ENCODE measurements around the gene FRMD4A.
"Not testable (repeated sequence)": the region's sequence is repeated elsewhere in the genome, so short reads cannot be mapped to it uniquely, and the experiment has no call there.

The FRMD4A gene

GRCh38 chr10:14071956-14072355 is 258.8 kb downstream of the FRMD4A start:
- CTCF ChIA-PET = no interaction called here
- Mint-ChIP-seq H3K27ac (no peak overlapping the region), H3K36me3 (no peaks in the 10 kb centered on the region), H3K4me1 (no peaks in the 10 kb centered on the region), H3K27me3 (peaks cover 3% of the 10 kb centered on the region), H3K9me3 (no peaks in the 10 kb centered on the region), H3K4me3 (no peak overlapping the region)
- DNase-seq = no peak

- Mint-ChIP-seq H3K27me3 (no peaks in the 10 kb centered on the region), H3K27ac (no peak overlapping the region), H3K9me3 (peaks cover 2% of the 10 kb centered on the region)
Observed at GRCh38 chr10:14068601-14069250, 262.0 kb downstream of the FRMD4A start.

GRCh38 chr10:14067638-14068037 is 263.1 kb downstream of the FRMD4A start:
- DNase-seq, H3K36me3 Mint-ChIP-seq, H3K27ac Mint-ChIP-seq, H3K4me1 Mint-ChIP-seq, H3K4me3 Mint-ChIP-seq, CTCF ChIA-PET, H3K27me3 Mint-ChIP-seq, H3K9me3 Mint-ChIP-seq: not testable (repeated sequence)

More at GRCh38 chr10:14068601-14069250, 262.0 kb downstream of the FRMD4A start:
- H3K36me3 Mint-ChIP-seq = no peaks in the 10 kb centered on the region
- no peaks in the 10 kb centered on the region for H3K4me1 Mint-ChIP-seq
- DNase-seq = no peak
- no peak overlapping the region for H3K4me3 Mint-ChIP-seq
- CTCF ChIA-PET = no interaction called here

GRCh38 chr10:14066106-14066505 is 264.6 kb downstream of the FRMD4A start:
- no peaks in the 10 kb centered on the region for H3K4me1 Mint-ChIP-seq
- H3K27me3 Mint-ChIP-seq = no peaks in the 10 kb centered on the region
- CTCF ChIA-PET = no interaction called here
- no peak overlapping the region for H3K4me3 Mint-ChIP-seq
- peaks cover 2% of the 10 kb centered on the region for H3K9me3 Mint-ChIP-seq
- no peak for DNase-seq
- H3K27ac Mint-ChIP-seq = no peak overlapping the region
- no peaks in the 10 kb centered on the region for H3K36me3 Mint-ChIP-seq

- H3K4me3 Mint-ChIP-seq = no peak overlapping the region
- H3K36me3 Mint-ChIP-seq = no peaks in the 10 kb centered on the region
- H3K4me1 Mint-ChIP-seq = no peaks in the 10 kb centered on the region
- DNase-seq = no peak
- no peak overlapping the region for H3K27ac Mint-ChIP-seq
- H3K27me3 Mint-ChIP-seq = no peaks in the 10 kb centered on the region
- CTCF ChIA-PET = no interaction called here
- peaks cover 2% of the 10 kb centered on the region for H3K9me3 Mint-ChIP-seq
Observed at GRCh38 chr10:14063531-14064285, 267.0 kb downstream of the FRMD4A start.

GRCh38 chr10:14062528-14063260 is 268.0 kb downstream of the FRMD4A start:
- CTCF ChIA-PET = no interaction called here
- Mint-ChIP-seq H3K27me3 (no peaks in the 10 kb centered on the region), H3K27ac (no peak overlapping the region), H3K36me3 (no peaks in the 10 kb centered on the region), H3K4me1 (no peaks in the 10 kb centered on the region), H3K9me3 (peaks cover 2% of the 10 kb centered on the region), H3K4me3 (no peak overlapping the region)
- DNase-seq = no peak

- CTCF ChIA-PET = no interaction called here
- Mint-ChIP-seq H3K36me3 (no peaks in the 10 kb centered on the region), H3K4me1 (no peaks in the 10 kb centered on the region), H3K9me3 (no peaks in the 10 kb centered on the region), H3K27me3 (no peaks in the 10 kb centered on the region), H3K4me3 (no peak overlapping the region), H3K27ac (no peak overlapping the region)
- DNase-seq = no peak
Observed at GRCh38 chr10:14060320-14061070, 270.2 kb downstream of the FRMD4A start.

- Mint-ChIP-seq H3K4me1 (no peaks in the 10 kb centered on the region), H3K36me3 (no peaks in the 10 kb centered on the region), H3K4me3 (no peak overlapping the region), H3K9me3 (peaks cover 5% of the 10 kb centered on the region), H3K27me3 (no peaks in the 10 kb centered on the region), H3K27ac (no peak overlapping the region)
- DNase-seq = no peak
- CTCF ChIA-PET = no interaction called here
Observed at GRCh38 chr10:14056610-14057332, 274.0 kb downstream of the FRMD4A start.

GRCh38 chr10:14052931-14053330 is 277.8 kb downstream of the FRMD4A start:
- CTCF ChIA-PET = no interaction called here
- Mint-ChIP-seq H3K36me3 (no peaks in the 10 kb centered on the region), H3K27ac (no peak overlapping the region), H3K9me3 (peaks cover 7% of the 10 kb centered on the region), H3K4me3 (no peak overlapping the region), H3K4me1 (no peaks in the 10 kb centered on the region), H3K27me3 (no peaks in the 10 kb centered on the region)
- DNase-seq = no peak

GRCh38 chr10:14050598-14050997 is 280.1 kb downstream of the FRMD4A start:
- Mint-ChIP-seq H3K4me3 (no peak overlapping the region), H3K9me3 (peaks cover 7% of the 10 kb centered on the region), H3K27me3 (no peaks in the 10 kb centered on the region), H3K27ac (no peak overlapping the region), H3K4me1 (no peaks in the 10 kb centered on the region), H3K36me3 (no peaks in the 10 kb centered on the region)
- no peak for DNase-seq
- CTCF ChIA-PET = no interaction called here

- no peaks in the 10 kb centered on the region for H3K4me1 Mint-ChIP-seq
Observed at GRCh38 chr10:14048930-14049613, 281.7 kb downstream of the FRMD4A start.

GRCh38 chr10:14047431-14047830 is 283.3 kb downstream of the FRMD4A start:
- Mint-ChIP-seq H3K36me3 (no peaks in the 10 kb centered on the region), H3K27me3 (peaks cover 4% of the 10 kb centered on the region), H3K4me1 (no peaks in the 10 kb centered on the region), H3K4me3 (no peak overlapping the region), H3K27ac (no peak overlapping the region), H3K9me3 (peaks cover 2% of the 10 kb centered on the region)
- DNase-seq = no peak
- CTCF ChIA-PET = no interaction called here

More at GRCh38 chr10:14048930-14049613, 281.7 kb downstream of the FRMD4A start:
- no peak overlapping the region for H3K27ac Mint-ChIP-seq
- H3K36me3 Mint-ChIP-seq = no peaks in the 10 kb centered on the region
- H3K4me3 Mint-ChIP-seq = no peak overlapping the region
- peaks cover 4% of the 10 kb centered on the region for H3K9me3 Mint-ChIP-seq
- CTCF ChIA-PET = no interaction called here
- DNase-seq = no peak
- no peaks in the 10 kb centered on the region for H3K27me3 Mint-ChIP-seq

- H3K27ac Mint-ChIP-seq, CTCF ChIA-PET, H3K36me3 Mint-ChIP-seq, H3K4me1 Mint-ChIP-seq, DNase-seq, H3K27me3 Mint-ChIP-seq, H3K4me3 Mint-ChIP-seq, H3K9me3 Mint-ChIP-seq: not testable (repeated sequence)
Observed at GRCh38 chr10:14042051-14042450, 288.7 kb downstream of the FRMD4A start.
